ENCODE data around the gene FAM118A.

DNA sequence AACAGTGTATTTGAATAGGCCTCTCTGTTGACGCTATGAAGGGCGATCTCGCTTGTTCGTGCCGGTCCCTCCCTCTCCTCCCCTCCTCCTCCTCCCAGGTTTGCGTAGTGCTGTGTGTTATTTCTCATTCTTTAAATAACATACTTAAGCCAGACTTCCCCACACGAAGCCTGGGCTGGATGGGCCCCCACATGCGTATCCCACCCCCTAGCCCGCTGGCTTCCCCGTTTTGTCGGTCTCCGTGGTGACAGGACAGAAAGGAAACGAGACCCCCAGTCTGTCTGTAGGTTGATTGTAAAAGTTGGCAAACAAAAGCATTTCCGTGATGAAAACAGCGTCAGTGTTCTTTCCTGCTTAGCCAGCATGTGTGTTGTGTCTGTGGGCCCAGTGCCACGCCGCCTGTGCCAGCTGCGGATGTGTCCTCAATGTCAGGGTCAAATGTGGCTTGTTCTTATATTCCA, 27.3 kb downstream of the FAM118A start:
- TF ChIP-seq GATA2 (IDR thresholded peaks at IDR 0.05; ENCODE audit: low read depth, low read length) (no peak), GATA3 (IDR thresholded peaks at IDR 0.05; ENCODE audit: low read depth, low read length) (no peak)

Measured in SH-SY5Y (cell line).